GM12892 (cell line): ENCODE results near the gene MMP24OS.

Experiments used
- POLR2A ChIP-seq: IDR thresholded peaks from 2 replicates; pipeline ENCODE4 v1.6.1; 2011; ENCODE audit warnings: low read depth, low read length, control low read depth
- POLR2AphosphoS5 ChIP-seq: IDR thresholded peaks from 2 replicates; pipeline ENCODE4 v1.6.1; 2011; ENCODE audit warnings: low read depth, low read length, control low read depth
- TAF1 ChIP-seq: IDR thresholded peaks from 2 replicates; pipeline ENCODE4 v1.6.1; 2011; ENCODE audit warnings: low read depth, mild to moderate bottlenecking, control low read depth, low read length, borderline replicate concordance

DNA sequence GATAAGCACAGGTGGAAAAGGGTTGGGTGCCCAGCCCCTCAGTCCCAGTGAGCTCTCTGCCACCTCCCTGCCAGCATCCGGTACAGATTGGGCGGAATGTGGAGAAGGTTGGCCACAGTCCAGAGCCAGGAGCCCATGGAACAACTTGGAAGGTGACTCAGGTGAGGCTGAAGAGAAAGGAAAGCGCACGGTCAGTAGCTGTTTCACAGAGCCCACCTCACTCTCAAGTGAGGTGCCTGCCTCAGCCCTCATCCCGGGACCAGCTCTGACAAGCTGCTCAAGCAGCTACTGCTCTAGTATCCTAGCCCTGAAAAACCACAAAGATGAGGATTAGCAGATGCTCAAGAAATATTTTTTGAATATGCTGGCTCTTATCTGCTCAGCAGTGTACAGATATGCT, 1.1 kb upstream of the MMP24OS start:
- TF ChIP-seq POLR2A (no peak), POLR2AphosphoS5 (no peak), TAF1 (no peak)
